ENCODE data around the gene OOSP3. TPM values are rescaled to one million over a fixed set of nuclear protein-coding genes. Genes with fewer than 3 reads are reported as not detected.
"Not testable (repeated sequence)": the region's sequence is repeated elsewhere in the genome, so short reads cannot be mapped to it uniquely, and the experiment has no call there.

Gene OOSP3
- total RNA-seq, 1 donor from 2014 or later, result not detected

GRCh38 chr11:59872076-59872475 lies 6.5 kb upstream of the OOSP3 start:
- no peak for ATAC-seq
- no peak for DNase-seq (ENCODE audit: low spot score)

- DNase-seq (ENCODE audit: low spot score), result no peak
- no peak for ATAC-seq
These were observed 2.6 kb upstream of the OOSP3 start for GRCh38 chr11:59875856-59876519.

- DNase-seq (ENCODE audit: low spot score), result no peak
- no peak for ATAC-seq
These were observed 1.3 kb upstream of the OOSP3 start for GRCh38 chr11:59877325-59877724.

- no peak for DNase-seq (ENCODE audit: low spot score)
- no peak for ATAC-seq
These were observed 798 bp upstream of the OOSP3 start for GRCh38 chr11:59877784-59878183.

- no peak for DNase-seq (ENCODE audit: low spot score)
- ATAC-seq, result no peak
These were observed 985 bp downstream of the OOSP3 start for GRCh38 chr11:59879567-59879966.

GRCh38 chr11:59883597-59883996 lies 5.0 kb downstream of the OOSP3 start:
- DNase-seq (ENCODE audit: low spot score), result no peak
- no peak for ATAC-seq

GRCh38 chr11:59887156-59887555 lies 8.6 kb downstream of the OOSP3 start:
- DNase-seq (ENCODE audit: low spot score); ATAC-seq: not testable (repeated sequence)

- no peak for ATAC-seq
- DNase-seq (ENCODE audit: low spot score), result no peak
These were observed 13.2 kb downstream of the OOSP3 start for GRCh38 chr11:59891781-59892181.

GRCh38 chr11:59894616-59895015 lies 16.0 kb downstream of the OOSP3 start:
- ATAC-seq, result no peak
- no peak for DNase-seq (ENCODE audit: low spot score)

- ATAC-seq, result no peak
- no peak for DNase-seq (ENCODE audit: low spot score)
These were observed 19.5 kb downstream of the OOSP3 start for GRCh38 chr11:59898046-59898445.

- DNase-seq (ENCODE audit: low spot score) (no peak), ATAC-seq (no peak)
These were observed 20.1 kb downstream of the OOSP3 start for GRCh38 chr11:59898650-59899049.

GRCh38 chr11:59899532-59899931 lies 20.9 kb downstream of the OOSP3 start:
- DNase-seq (ENCODE audit: low spot score) (no peak), ATAC-seq (no peak)

- no peak for ATAC-seq
- DNase-seq (ENCODE audit: low spot score), result no peak
These were observed 22.0 kb downstream of the OOSP3 start for GRCh38 chr11:59900366-59901126.

- ATAC-seq (no peak), DNase-seq (ENCODE audit: low spot score) (no peak)
These were observed 22.7 kb downstream of the OOSP3 start for GRCh38 chr11:59901306-59901705.

GRCh38 chr11:59903569-59903968 lies 25.0 kb downstream of the OOSP3 start:
- not testable (repeated sequence) for DNase-seq (ENCODE audit: low spot score); ATAC-seq

GRCh38 chr11:59918480-59918879 lies 39.9 kb downstream of the OOSP3 start:
- no peak for DNase-seq (ENCODE audit: low spot score)
- ATAC-seq, result no peak

- DNase-seq (ENCODE audit: low spot score) (no peak), ATAC-seq (no peak)
These were observed 40.5 kb downstream of the OOSP3 start for GRCh38 chr11:59918987-59919589.

- ATAC-seq (no peak), DNase-seq (ENCODE audit: low spot score) (no peak)
These were observed 45.2 kb downstream of the OOSP3 start for GRCh38 chr11:59923813-59924212.

- DNase-seq (ENCODE audit: low spot score) (no peak), ATAC-seq (no peak)
These were observed 53.1 kb downstream of the OOSP3 start for GRCh38 chr11:59931688-59932087.

GRCh38 chr11:59938132-59938531 lies 59.5 kb downstream of the OOSP3 start, which contains the start of gene OOSP1:
Gene OOSP1, plus strand, starts transcription at chr11:59938432. Its CDS starts 23 bp downstream, at chr11:59938455.
- DNase-seq (ENCODE audit: low spot score) (no peak), ATAC-seq (no peak)

- no peak for DNase-seq (ENCODE audit: low spot score)
- ATAC-seq, result no peak
These were observed 60.1 kb downstream of the OOSP3 start for GRCh38 chr11:59938718-59939117.

- no peak for DNase-seq (ENCODE audit: low spot score)
- ATAC-seq, result no peak
These were observed 60.9 kb downstream of the OOSP3 start for GRCh38 chr11:59939482-59939881.
